ENCODE results near the gene CENPE.

CENPE gene

DNA sequence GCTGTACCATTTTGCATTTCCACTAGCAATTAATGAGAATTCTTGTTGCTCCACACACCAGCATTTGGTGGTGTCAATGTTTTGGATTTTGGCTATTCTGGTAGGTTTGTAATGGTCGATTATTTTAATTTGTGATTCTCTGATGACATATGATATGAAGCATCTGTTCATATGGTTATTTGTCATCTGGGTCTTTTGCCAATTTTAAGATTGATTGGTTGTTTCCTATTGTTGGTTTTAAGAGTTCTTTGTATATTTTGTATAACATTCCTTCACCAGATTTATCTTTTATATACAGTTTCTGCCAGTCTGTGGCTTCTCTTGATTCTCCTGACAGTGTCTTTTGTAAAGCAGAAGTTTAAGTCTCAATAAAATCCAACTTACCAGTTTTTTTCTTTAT is 80.0 kb downstream of the CENPE start:
- DNase-seq, result no peak

DNA sequence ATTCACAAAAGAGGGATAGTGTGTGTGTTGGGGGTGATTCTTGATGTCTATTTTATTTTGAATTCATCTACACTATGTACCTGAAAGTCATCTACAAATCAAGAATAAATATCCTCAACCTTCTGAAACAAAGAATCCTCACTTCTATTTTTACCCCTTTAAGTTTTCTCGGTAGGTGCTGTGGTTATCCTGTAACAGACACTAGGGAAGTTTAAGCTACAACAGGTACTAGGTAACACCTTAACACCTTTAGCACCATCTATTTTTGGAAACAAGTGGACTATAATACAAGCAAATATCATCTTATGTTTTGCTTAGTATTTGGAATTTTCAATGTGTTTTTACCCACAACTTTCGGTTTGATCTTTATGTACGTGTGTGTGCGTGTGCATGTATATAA is 86.5 kb downstream of the CENPE start:
- no peak for DNase-seq

DNA sequence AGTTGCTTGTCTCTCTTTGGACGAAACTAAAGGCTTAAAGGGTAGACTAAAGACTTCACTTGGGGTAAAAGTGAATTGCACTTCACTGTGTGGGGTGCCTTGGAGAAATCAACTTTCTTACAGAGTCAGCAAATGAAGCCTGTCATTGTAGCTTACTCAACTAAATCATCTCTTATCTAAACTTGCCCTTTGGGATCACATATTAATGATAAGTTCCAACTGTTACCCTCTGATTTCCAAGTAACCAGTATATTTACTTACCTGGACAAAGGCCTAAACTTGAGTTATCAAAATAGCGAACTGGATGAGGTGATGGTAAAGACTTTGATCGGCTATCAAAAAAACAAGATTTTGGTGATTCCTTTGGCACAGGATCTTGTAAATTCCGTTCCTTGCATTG is 89.6 kb downstream of the CENPE start:
- no peak for DNase-seq

DNA sequence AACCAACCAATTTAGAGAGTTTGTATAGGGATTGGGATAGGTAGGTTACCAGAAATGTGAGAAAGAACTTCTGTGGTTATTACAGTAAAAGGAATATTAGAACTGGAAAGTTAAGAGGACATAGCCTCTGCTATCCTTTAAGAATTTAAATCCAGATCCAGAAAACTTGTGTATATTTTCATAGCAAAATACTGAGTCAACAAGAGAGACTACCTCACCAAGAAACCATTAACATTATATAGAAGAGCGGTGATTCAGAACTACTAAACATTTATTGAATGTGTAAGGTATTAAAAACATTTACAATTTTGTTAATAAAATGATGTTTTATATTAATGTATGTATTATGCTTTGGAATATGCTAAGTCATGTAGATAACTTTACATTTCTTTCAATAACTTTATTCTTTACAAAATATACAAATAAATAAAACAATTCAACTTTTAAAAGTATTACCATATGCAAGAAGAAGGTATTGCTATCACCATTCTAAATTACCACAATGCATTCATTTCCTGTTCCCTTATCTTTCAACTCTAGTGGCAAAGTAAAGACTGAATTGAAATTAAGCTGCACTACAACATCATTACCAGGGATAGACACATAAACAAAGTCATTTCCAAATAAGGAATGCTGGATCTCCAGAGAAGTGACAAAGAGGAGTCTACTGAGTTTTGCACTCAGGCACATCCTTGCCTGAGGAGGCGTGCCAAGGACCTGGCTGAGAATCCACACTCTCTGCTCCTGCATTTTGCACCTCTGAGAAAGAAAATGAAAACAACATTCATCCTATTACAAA is 92.4 kb downstream of the CENPE start:
- no peak for DNase-seq

DNA sequence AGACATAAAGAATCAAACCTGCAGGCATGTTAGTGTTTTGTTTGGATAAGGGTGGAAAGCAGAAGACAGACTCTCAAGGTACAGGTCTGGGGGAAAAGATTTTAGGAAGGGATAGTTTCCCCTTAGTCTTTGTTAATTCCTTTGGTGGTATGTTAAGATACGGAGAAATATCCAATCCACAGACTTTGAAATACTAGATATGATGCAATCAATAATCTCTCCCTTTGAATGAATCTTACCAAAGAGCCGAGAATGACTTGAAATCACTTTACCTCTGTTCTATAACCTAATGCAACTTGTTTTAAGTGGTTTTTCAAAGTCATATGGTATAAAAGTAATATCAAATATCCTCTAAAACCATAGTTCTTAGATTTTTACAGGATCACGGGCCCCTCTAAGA is 93.3 kb downstream of the CENPE start:
- no peak for DNase-seq

DNA sequence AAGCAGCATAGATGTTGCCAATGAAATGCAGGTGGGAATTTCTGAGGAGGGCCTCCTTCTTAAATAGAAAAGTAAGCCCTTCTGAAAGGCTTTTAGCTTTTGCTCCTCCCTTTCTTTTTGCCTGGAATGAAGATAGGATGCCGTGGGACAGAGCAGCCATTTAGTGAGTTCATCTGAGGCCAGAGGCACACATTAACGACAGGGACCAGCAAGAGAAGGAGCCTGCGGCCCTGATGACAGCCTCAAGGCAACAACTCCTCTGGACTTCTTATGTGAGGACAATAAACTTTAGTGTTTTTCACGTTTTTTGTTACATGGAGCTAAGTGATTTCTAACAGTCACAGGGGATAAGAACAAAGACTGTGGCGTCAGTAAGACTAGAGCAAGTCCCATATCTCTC is 97.5 kb downstream of the CENPE start:
- no peak for DNase-seq

DNA sequence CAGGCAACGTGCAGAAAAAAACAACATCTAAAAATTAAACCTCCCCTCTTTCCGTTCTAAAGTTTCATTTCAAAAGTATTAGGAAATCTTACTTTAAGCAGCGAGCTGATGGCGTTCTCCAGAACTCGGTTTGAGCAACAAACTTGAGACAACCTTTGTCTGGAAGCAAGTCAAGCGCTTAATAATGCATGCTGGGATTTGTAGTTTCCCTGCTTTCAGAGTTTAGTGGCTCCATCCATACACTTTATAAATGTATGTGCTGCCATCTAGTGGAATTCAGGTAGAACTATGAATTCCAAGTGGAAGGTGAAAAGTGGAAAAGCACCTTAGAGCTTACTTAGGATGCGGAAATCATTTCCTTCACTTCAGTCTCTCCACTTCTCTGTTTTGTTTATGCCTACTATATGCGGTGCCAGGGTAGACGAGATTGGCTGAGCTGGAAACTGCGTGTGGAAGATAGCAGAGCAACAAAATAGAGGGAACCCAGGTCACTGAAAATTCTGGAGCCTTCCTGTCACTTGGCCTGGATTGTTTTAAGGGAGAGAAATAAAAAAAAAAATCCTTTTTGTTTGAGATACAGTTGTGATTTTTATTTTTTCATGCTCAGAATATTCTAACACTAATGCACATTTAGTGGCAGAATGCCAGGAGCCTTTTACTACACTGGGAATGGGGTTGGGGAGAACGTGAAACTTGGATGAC is 98.3 kb downstream of the CENPE start, which contains the start of gene BDH2:
TSS of gene BDH2 (minus strand) at position 144 of the 702 bp plus-strand sequence. CDS start 3,580 bp downstream, outside the sequence.
- peak; percentile 62 to 91 (median 70) for DNase-seq

DNA sequence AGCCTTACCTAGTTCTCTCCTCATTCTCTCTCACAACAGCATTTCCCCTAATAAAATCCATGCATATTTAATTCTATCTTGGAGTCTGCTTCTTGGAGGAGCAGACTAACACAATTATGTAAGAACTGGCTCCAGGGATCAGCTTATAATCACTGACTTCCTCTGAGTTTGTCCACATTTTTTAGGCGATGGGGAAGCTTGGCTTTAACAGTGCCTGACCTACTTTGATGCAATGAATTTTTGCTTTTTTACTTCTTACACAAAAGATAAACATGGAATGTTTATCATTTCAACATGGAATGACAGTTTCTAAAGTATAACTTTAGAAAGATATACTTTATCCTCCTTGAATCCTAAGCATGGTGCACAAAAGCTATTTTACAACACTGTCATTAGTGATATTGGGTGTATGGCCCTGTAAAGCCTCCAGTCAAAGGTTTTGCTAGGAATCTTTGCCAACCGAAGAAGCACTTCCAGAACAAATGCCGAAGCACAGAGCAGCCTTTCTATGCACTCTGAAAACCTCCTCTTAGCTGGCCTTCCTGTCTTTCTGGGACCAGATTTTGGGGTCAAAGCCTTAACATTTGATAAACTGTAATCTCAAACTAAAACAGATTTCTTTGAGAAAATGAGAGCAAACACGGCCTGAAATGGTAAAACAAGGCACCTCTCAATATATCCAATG is 99.2 kb downstream of the CENPE start:
- peak in 1 of 3 experiments; percentile 23 for DNase-seq

DNA sequence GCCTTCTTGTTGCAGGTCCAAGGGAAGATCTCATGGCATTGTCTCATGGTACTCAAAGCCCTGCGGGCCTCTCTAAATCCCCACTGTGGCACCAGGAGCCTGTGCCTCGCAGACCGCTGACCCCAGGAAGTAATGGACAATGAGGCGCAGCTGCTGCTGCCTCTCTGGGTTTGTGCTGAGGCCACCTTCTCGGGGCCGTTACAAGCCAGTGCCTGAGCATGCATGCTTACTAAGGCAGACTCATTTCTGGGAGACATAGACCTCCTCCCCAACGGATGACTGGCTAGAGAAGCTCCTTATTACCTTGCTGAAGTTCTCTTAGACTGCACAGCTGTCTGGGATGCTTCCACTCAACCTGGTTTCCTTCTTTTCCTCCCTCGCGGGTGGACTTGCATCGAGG is 99.8 kb downstream of the CENPE start:
- DNase-seq, result no peak

DNA sequence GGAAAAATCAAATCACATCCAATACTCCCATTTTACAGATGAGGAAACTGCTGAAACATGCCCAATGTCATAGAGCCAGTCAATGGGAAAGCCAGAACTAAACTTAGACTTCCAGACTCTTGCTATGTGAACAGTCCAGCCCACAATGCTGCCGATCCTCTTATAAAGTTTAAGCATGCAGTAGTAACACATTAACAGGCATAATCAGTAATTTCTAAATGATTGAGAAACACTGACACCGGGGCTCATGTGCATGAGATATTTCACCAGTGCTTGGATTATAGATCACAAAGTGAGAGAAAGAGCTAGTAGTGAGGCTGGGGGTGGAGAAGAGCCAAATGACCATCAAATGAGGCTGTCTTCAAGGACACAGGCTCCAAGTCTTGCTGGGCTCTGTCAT is 101.0 kb downstream of the CENPE start:
- DNase-seq, result no peak

DNA sequence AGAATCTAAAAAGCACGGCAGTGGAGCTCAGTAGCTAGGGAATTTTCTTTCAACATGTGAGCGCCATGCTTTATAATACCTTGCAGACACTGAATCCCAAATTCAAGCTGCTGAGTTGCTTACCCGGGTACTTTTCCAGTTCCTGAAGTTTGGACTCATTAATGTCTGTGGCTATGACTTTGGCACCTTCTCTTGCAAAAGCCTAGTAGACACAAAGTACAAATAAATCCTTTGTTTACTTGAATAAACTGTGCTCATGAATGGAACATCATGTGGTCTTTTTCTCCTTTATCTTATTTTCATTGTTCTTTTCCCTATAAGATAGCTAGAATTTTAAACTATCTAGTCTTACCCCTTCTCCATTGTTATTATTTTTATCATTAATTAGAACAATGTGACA is 103.1 kb downstream of the CENPE start:
- DNase-seq, result no peak

DNA sequence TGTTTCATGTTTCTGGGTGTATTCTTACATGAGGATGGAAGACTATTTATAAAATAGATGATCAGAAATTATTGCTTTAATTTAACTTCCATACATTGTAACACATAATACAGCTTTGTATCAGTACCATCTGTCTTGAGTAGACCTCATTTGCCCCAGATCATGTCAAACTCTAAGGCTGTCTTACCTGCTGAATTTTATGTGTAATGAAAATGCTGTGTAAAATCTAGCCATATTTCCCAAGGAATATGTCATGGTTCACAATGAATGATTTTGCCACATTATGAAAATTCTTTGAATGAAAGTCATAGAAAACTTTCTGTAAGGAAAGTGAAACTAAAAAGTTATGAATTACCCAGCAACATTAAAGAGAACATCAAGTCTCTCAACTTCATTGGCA is 105.9 kb downstream of the CENPE start:
- DNase-seq, result no peak

DNA sequence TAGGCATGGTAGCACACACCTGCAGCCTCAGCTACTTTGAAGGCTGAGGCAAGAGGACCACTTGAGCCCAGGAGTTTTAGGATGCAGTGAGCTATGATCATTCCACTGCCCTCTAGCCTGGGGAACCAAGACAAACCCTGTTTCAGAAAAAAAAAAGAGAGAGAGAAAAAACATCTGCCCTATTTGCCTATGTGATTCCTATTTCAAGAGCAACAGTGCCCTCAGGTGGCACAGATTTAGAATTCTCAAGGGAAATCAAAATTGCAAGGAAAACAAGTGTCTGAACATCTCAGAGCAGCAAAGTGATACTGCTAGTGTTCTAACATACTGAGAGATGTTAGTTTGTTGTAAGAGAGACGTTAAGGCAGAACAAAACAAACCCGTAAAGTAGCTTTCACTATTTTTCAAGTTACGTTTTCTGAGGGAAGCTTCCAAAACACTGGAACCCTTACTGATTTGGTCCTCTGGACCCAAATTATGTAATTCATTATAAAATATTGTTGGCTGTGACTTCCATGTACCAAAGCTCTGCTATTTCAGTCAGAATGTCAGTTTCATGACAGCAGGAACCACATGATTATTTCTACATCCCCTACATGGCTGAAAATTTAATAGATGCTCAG is 106.4 kb downstream of the CENPE start:
- DNase-seq, result peak; percentile 31 to 85 (median 56)

DNA sequence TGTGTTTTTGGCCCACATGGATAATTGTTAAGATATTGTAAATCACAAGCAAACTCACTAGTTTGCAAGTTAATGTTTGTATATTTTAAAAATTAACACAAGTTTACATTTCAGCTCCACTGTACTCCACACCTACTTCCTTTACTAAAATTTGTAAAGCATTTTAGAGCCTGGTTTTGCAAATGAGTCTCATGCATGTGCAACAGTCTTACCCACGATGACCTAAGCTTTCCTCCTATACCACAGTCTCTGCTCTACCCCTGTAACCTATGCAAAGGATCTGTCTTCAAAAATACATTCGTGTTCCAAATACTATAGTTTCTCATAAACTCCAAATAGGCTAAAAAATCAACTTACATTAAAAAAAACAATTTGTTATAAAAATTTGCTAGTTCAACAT is 108.7 kb downstream of the CENPE start:
- no peak for DNase-seq

DNA sequence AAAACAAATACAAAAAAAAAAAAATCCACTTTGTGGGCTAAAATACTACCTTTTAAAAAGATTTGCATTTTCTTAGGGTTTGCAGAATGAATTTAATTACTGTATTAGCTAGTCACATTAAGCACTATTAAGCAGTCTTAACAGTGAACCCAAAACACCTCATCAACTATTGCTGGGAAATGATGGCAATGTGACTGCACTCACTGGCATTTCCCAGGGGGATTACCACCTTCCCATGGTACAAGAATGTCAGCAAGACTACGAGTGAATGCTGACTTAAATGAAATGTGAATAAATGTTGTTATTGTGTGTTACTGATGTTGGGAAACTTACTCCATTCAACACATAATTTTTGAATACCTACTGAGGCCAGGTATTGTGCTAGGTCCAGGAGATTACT is 111.6 kb downstream of the CENPE start:
- no peak for DNase-seq

DNA sequence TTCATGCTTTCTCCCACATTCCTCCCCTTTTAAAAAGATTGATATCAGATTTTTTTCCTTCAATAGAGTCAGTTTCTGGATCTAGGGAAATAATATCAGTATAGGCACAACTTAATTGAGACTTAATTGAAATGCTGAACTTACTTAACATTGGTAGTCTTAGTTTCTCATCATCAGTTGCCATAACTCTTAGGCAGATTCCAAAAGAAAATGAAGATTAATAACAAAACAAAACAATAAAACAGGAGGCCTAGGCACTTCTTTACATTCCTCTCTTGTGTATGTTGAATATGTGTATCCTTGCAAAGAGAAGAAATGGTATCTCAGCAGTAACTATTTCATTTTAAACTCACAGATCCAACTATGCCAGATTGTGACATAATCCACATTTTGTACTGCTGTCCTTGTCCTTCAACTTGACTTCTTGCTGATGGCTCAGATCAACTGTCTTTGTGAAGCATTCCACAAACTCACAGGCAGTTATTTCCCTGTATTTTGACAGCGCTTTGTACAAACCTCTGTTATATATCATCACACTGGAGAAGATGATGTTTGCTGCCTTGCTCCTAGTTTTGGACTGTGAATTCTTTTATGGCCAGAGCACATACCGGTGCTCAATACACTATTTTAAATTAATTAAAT is 112.5 kb downstream of the CENPE start:
- no peak for DNase-seq

DNA sequence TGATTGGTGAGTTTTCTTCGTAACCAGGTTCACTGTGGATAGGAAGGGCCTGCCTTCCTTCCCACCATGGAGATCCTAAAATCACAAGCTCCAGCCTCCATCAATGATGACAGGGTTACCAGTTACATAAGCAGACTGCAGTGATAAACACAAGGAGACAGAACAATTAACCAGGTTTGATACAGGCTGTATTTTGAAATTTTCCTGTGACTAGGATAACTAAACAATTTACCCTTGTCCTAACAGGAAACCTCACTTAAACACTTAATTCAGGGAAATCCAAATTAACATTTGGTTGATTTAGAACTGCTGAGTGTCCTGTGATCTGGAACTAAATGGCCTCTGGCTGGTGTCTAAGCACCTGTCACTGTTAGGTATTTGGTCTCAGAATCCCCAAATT is 118.5 kb downstream of the CENPE start:
- DNase-seq, result no peak

DNA sequence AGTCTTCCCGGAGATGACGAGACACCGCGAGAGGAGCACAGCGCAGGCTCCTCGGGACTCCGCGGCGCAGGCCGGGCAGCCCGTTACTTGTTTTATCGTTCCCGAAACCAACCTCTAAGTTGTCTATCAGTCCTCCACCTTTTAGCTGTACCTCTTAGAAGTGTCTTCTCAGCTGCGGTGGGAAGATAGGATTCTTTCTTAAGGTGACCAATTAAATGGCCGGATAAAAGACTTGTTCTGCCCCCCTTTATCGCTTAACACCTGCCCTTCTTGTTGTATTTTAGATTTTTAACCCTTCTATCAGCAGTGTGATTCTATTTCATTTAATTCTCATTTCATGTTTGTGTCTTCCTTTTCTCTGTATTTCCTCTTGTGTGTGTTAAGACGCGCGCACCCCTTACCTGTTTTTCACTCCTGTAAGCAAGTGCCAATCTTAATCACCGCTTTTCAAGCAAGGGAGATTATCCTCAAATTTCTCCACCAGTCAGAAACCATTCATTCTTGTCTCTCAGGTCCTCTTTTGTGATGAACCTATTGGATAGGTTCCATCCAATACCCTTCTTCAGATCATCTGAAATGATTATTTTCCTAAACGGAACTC is 121.3 kb downstream of the CENPE start, which contains the start of gene SLC9B2:
TSS of gene SLC9B2 (minus strand) at position 15 of the 601 bp plus-strand sequence. CDS start 9,211 bp downstream, outside the sequence.
- DNase-seq, result no peak

DNA sequence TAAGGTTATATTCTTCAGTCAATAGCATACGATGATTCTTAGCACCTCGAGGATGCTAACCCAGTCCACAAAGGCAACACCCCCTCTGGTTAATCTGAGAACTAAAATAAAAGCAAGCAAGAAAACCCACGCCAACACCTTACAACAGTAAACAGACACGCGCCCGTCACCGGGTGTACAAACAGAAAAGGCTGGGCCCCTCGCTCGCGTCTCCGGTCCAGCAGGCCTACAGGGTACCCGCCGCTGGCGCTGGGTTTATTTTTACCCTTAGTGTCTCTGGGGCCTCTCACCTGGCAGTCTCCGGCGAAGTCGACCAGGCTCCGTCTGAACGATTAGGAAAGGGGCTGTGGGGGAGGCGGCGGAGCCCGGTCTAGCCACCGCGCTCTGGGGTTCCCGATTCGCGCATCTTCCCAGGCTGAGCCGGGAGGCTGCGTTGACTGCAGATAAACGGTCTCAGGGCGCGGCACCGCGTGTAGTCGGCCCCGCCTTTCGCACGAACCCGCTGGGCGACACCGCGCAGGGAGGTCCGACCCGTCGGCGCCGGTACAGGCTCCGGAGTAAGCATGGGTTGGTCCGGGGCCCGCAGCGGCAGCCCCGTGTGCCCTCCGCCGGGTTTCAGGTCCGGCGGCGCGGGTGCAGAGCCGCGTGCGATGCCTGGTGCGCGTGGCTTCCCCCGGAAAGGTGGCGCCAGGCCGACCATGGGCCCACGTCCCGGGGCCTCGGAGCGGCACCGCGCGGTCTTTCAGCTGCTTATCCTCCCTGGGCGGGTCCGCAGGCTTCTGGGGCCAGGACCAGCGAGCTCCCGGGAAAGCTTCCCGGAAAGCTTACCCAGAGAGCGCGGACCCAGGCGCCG is 122.0 kb downstream of the CENPE start:
- DNase-seq, result peak; percentile 58 to 90 (median 89)

DNA sequence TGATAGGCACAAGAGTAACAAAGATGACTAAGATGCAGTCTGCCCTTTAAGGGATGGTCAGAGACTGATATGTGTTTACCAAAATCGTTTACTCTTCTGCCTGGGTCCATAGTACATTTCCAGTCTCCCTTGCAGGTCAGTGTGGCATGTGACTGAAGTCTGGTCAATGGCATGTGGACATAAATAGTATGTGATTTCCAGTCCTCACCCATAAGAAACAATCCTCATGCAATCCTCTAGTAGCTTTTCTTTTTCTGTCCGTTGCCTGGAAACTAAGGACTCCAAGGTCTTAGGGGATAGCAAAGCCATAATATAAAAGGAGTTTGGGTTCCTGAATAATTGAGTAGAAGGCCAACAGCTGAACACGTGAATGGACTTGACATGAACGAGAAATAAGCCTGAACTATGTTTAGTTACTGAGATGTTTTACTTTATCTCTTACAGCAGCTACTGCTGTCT is 122.7 kb downstream of the CENPE start:
- peak in 2 of 3 experiments; percentile 35 to 80 for DNase-seq
